Measurements from ENCODE around the gene ETHE1.
"Not testable (repeated sequence)": the region's sequence is repeated elsewhere in the genome, so short reads cannot be mapped to it uniquely, and the experiment has no call there.

ETHE1 gene

GRCh38 chr19:43522929-43523328 is 4.1 kb downstream of the ETHE1 start:
- DNase-seq, result no peak

DNA sequence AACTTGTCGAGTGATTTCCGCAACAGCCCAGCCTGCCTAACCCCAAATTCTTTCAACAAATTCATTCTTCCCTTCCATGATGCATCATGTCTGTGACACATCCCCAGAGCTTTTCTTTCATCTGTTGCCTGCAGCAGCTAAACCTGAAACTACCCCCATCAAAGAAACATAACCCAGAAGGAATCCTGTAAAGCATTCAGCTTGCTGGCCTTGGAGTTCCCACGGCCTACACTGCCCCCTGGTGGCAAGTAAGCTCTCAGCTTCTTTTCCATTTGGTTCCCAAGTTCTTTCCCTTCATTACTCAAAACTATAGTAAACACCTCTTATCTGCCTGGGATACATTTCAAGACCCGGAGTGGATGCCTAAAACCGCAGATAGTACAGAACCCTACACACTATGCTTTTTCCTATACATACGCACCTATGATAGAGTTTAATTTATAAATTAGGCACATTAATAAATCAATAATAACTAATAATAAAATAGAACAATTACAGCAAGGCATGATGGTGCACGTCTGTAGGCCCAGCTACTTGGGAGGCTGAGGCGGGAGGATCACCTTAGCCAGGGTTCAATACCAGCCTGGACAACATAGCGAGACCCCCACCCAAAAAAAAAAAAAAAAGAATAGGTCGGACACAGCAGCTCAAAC is 7.4 kb downstream of the ETHE1 start:
- peak; percentile 95 for DNase-seq

DNA sequence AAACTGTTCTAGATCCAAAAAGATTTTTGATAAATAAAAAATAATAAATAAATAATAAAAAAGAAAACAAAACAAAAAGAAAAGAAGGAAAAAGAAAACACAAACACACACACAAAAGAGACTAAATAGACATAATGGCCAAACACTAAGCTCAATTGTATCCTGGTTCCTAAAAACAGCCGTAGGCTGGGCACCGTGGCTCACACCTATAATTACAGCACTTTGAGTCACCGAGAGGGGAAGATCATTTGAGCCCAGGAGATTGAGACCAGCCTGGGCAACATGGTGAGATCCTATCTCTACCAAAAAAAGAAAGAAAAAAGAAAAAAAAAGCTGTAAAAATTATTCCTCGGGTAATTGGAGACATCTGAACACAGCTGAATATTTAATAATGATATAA is 8.9 kb downstream of the ETHE1 start:
- DNase-seq, result no peak

GRCh38 chr19:43512399-43512798 is 14.6 kb downstream of the ETHE1 start:
- not testable (repeated sequence) for DNase-seq

- no peak for DNase-seq
Measured at GRCh38 chr19:43511324-43511723, 15.7 kb downstream of the ETHE1 start.

DNA sequence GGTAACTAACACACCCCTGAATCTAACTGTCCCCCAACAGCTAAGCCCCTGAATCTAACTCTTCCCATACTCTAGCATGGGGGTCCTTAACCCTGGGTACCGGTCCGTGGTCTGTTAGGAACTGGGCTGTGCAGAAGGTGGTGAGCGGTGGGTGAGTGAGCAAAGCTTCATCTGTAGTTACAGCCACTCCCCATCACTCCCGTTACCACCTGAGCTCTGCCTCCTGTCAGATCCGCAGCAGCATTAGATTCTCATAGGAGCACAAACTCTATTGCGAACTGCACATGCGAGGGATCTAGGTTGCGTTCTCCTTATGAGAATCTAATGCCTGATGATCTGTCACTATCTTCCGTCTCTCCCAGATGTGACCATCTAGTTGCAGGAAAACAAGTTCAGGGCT is 16.3 kb downstream of the ETHE1 start:
- DNase-seq, result no peak

DNA sequence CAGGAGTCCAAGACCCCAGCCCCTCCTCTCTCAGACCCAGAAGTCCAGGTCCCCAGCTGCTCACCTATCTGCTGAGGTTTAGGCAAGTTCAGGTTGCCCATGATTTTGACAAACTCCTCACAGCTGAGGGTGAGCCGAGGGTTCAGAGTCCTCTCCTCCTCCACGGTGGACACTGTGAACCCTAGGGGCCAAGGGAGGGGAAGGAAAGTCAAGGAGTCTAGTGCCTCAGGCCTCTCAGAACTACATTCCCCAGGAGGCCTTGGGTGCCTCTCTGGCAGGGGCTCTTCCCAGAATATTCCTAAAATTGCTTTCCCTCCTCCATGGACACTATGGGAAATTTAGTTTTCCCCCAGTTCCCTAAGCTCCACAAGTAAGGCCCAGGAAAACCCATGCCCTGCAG is 19.1 kb downstream of the ETHE1 start:
- no peak for DNase-seq

- no peak for DNase-seq
Measured at GRCh38 chr19:43506629-43507028, 20.4 kb downstream of the ETHE1 start.

- no peak for DNase-seq
Measured at GRCh38 chr19:43505941-43506340, 21.1 kb downstream of the ETHE1 start.

DNA sequence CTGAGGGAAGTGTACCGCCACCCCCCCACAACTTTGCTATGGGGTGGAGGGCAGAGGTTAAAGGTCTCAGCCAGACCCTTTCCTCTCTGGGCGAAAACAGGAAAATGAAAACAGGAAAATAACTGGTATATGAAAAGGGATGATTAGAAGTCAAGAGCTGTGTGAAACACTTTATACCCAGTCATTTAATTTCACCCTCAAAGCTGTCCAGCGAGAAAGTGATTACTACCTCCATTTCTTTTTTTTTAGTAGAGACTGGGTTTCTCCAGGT is 21.9 kb downstream of the ETHE1 start:
- no peak for DNase-seq

DNA sequence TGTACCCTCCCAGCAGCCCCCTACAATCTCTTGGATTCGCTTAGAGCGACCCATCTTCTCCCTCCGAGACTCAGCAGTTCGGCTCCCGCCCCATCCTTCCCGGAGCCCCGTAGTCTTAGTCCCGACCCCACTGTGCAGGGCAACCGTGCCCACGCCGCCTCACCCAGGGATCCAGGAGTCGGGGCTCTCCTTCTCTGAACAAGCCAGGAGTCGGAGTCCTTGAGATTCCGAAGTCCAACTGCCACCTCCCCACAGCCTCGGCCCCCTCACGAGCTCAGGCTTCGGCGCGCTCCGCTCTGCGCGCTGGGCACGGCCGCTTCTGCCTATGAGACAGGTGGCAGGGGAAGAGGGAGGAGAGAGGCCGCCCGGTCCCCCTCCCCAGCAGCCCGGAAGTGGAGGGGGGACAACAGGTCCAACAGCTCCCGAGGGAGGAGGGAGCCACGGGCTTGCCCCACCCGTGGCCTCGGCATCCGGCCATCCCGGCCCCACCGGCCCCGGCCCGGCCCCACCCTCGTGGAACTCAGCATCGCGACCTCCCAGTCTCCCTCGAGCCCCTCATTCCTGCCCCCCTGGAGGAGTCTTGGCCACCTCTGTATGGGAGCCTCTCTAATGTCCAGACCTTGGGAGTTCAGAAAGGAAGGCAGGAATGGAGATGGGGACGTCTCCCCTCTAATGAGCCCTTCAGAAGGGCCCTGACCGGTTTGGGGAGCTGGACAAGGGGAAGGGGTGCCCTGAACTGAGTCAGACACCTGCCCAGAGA is 22.4 kb downstream of the ETHE1 start, which contains the start of gene PHLDB3:
PHLDB3 (minus strand) TSS at position 321 of the 760 bp plus-strand sequence. CDS start 628 bp downstream, outside the sequence.
- DNase-seq, result no peak

DNA sequence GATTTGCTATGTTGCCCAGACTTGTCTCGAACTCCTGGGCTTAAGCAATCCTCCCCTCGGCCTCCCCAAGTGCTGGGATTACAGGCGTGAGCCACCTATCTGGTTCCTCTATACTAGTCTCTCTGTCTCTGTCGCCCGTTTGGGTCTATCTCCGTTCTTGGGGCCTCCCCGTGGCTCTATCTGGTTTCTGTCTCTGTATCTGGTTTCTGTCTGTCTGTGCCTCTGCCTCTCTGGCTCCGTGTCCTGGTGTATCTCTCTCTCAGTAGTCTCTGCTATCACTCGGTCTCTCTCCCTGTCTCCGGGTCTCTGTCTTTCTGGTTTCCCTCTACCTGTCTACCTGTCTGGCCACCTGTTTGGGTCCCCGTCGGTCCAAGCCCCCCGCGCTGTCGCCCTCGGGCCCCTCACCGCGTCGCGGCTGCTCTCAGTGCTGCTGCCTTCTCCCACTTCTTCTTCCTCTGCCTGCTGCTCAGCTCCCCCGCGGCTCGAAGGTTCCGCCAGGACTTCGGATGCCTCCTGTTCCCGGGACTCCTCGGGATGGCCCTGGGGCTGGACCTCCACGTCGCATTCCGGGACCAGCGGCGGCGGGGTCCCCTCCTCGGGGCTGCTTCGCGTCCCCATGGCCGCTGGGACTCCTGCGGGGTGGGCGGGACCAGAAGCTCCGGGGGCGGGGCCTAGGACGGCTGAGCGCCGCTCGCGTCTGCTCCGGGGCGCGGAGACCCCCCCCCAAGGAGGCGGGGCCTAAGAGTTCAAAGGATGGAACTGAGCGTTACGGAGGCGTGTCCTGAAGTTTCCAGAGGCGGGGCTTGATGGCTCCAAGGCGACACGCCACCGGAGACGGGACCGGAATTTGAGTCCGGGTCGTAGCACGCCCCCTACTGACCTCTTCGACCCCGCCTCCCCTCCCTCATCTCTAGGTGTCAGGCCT is 23.2 kb downstream of the ETHE1 start:
- DNase-seq, result peak; percentile 98

DNA sequence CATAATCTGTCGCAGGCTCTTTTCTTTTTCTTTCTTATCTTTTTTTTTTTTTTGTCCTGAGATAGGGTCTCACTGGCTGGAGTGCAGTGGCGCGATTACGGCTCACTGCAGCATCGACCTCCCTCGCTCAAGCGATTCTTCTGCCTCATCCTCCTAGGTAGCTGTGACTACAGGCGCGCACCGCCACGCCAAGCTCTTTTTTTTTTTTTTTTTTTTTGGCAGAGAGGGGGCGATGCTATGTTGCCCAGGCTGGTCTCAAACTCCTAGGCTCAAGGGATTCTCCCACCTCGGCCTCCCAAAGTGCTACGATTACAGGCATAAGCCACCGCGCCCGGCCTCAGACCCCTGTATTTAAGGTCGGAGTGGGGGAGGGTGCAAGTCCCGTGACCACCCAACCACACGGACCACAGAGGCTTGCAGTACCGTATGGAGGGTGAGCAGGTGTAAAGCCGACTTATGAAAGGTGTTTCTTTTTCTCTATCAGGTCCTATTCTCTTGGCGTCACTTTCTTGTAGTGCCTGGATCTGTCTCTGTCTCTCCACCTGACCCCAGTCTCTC is 24.5 kb downstream of the ETHE1 start:
- peak; percentile 8 for DNase-seq

DNA sequence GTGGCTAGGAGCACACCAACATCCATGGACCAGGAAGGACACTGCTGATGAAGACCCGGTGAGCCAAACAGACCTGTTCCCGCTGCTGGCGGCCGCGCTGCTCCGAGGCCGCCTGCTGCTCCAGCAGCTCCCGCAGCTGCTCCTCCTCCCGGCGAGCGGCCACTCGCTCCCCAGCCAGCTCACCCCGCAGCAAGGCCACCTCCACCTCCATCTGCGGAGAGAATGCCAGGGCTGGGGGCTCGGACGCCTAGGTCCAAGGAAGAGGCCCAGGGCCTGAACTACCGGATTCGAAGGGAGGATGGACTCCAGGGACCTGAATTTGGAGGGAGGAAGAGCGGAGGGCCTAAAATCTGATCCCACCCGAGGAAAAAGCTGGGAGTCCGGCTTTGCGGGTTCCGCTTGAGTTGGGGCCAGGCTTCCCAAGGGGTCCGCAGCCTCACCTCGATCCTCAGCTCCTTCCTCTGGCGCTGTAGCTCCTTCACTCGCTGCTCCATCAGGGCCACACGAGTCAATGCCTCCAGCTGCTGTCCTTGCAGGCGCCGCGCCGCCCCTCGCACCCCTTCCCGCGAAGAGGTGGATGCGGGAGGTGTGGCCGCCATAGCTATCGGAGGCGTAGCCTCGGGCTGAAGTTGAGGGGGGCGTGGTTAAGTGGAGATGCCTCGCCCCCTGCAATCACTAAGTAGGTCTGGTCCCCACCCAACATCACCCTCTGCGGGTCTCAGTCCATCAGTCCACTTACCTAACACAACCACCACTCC is 25.2 kb downstream of the ETHE1 start:
- DNase-seq, result peak; percentile 66

DNA sequence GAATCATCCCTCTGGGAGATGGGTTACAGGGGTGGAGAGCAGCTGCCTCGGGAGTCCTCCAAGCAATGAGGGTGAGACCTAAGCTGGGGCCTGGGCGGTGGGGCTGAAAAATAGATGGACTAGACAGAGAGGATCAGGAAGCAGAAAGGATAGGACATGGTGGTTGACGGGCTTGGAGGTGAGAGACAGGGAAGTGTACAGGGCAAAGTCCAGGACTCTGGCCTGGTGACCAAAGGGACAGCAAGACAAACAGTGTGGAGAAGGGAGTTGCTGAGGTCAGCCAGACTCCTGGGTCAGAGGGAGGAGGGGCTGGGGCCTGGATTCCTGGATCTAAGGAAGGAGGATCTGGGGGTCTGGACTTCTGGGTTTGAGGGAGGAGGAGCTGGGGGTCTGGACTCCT is 28.0 kb downstream of the ETHE1 start:
- no peak for DNase-seq

GRCh38 chr19:43498233-43498842 is 28.7 kb downstream of the ETHE1 start:
- peak; percentile 29 for DNase-seq

DNA sequence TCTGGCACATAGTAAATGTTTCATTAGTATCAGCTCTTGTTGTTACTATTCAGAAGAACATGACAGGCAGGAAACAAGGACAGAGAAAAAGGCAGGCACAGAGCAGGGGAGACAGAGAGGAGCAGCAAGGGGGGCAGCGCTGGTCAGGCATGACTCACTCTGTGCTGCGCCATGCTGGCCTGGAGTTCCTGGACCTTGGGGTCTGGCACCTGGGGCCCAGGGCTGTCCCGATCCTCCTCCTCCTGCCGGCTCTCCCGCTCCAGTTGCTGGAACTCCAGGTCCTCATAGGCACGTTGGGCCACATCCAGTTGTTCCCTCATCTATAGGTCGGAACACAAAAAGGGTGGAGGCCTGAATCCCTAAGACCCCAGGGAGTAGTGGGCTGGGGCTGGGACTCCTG is 30.0 kb downstream of the ETHE1 start:
- DNase-seq, result no peak

DNA sequence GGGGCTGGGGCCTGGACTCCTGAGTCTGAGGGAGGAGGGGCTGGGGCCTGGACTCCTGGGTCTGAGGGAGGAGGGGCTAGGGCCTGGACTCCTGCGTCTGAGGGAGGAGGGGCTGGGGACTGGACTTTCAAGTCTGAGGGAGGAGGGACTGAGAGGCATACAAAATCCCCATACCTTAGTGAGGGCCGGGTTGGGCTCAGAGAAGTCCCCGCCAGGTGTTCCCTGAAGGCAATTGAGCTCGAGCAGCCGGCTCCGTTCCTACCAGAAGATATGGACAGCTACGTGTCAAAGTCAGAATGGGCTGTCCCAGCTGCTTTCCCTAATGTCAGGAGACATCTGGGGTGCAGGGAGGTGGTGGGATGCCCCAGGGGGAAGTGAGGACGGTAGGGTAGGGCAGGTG is 31.9 kb downstream of the ETHE1 start:
- DNase-seq, result no peak

GRCh38 chr19:43490759-43491158 is 36.2 kb downstream of the ETHE1 start:
- DNase-seq, result no peak

DNA sequence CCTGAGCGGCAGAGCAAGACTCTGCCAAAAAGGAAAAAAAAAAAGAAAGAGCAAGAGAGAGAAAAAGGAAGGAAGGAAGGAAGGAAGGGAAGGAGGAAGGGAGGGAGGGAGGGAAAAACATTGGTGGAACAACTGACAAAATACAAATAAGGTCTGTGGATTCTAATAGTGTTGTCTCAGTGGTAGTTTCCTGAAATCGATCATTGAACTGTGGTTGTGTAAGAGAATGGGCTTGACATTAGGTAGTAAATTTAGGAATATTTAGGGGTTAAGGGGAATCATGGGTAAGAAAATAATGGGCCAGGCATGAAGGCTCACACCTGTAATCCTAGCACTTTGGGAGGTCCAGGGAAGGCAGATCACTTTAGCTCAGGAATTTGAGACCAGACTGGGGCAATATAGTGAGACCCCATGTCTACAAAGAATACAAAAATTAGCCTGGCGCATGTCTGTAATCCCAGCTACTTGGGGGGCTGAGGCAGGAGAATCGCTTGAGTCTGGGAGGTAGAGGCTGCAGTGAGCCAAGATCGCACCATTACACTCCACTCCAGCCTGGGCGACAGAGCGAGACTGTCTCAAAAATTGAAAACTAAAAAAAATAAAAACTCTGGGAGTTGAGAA is 36.9 kb downstream of the ETHE1 start:
- DNase-seq, result no peak

DNA sequence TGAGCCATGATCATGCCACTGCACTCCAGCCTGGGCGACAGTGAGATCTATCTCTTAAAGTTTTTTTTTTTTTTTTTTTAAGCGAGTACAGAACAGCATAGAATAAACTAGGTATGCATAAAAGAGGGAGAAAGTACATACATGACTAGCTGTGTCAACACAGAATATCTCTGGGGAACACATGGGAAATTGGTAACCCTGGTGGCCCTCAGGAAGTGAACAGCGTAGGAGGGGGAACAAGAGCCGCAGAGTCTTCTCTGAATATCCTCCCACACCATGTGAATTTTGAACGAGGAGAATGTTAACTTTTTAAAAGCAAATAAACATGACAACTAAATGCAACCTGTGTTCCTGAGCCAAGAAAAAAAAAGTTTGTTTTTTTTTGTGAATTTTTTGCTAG is 37.7 kb downstream of the ETHE1 start:
- DNase-seq, result no peak

DNA sequence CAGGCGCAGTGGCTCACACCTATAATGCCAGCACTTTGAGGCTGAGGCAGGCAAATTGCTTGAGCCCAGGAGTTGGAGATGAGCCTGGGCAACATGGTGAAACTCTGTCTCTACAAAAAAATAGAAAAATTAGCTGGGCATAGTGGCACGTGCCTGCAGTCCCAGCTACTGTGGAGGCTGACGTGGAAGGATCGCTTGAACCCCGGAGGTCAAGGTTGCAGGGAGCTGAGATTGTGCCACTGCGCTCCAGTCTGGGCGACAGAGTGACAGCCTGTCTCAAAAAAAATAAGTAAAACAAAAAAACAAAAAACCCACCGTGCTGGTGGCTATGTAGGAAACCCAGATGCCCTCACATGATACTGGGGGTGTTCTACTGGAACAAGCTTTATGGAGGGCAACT is 38.8 kb downstream of the ETHE1 start:
- no peak for DNase-seq
